H1 (cell line): ENCODE data around the gene UFD1. TPM values are rescaled to one million over a fixed set of nuclear protein-coding genes. Genes with fewer than 3 reads are reported as not detected.

Experiments used
- CHD7 ChIP-seq: fragments of 300-600 bp; sonication (generic); IDR thresholded peaks from 2 replicates; pipeline ENCODE4 v1.7.1; 2012; ENCODE audit warnings: low read length, moderate library complexity, mild to moderate bottlenecking, inconsistent platforms; ENCODE audit not compliant: insufficient replicate concordance
- EZH2 ChIP-seq: fragments of 200-600 bp; sonication (generic); IDR thresholded peaks from 2 replicates; pipeline ENCODE4 v1.7.1; 2012; ENCODE audit warnings: low read depth, mild to moderate bottlenecking, moderate library complexity, low read length, inconsistent platforms; ENCODE audit not compliant: severe bottlenecking
- RXRA ChIP-seq: IDR thresholded peaks from 2 replicates; pipeline ENCODE4 v1.6.1; 2011; ENCODE audit warnings: low read depth, mild to moderate bottlenecking, low read length, moderate library complexity; ENCODE audit not compliant: insufficient read depth
- polyA plus RNA-seq, 7 experiments: library from polyadenylated mRNA; depleted of rRNA in 3 of 7; stranded (reverse) in 5 of 7; unstranded in 2 of 7; fragments of >200 nt in 5 of 7; fragments of 200-250 nt in 2 of 7; gene quantifications; 1 replicate in 5 of 7; 2 replicates in 1 of 7; 4 replicates in 1 of 7; pipeline versions ENCODE4 v1.2.1 to v1.2.3, GENCODE V29; 2011 to 2013; ENCODE audit warnings: missing spikeins in 2 of 7, mixed read lengths in 2 of 7
- total RNA-seq: library from RNA; stranded (reverse); fragmentation: NEBNext Ultra II Directional; extraction: Animal tissue kit (Norgen Biotek cat#: 25700); gene quantifications from 2 replicates; pipeline ENCODE4 v1.2.1, GENCODE V29; 2021

UFD1 gene
- total and polyA plus RNA-seq, 2 of the 8 experiments (the other 6 are each of a cell fraction or from before 2014, with no cell fraction given), result 74.6 to 116 TPM

DNA sequence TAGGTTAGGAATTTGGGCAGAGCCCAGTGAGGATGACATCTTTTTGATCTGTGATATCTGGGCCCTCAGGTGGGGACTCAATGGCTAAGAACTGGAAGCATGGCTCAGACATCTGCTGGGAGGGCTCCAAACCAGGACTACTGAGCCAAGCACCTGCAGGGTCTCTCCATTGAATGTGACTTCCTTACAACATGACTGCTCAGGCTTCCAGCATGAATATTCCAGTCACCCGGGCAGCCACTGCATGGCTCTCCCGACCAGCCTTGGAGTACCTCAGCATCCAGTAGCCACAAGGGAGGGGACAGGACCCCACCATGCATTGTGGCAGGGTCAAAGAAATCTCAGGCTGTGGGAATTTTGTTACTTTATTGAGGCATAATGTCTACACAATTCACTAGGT, 9.3 kb upstream of the UFD1 start (continued):
- TF ChIP-seq CHD7 (no peak), EZH2 (no peak), RXRA (no peak)
- TF ChIP-seq, all 59 proteins: peak for 0
